Stimulated activated CD4-positive, alpha-beta T cell treated with anti-CD3 and anti-CD28 coated beads, TNF-alpha, amount 100 ng/mL, for 48 hours (primary cell): ENCODE measurements around the gene HLA-DPB1.
A peak's percentile ranks its signal among the peaks of the same experiment; 100 is the strongest.
"Not testable (repeated sequence)": the region's sequence is repeated elsewhere in the genome, so short reads cannot be mapped to it uniquely, and the experiment has no call there.

ENCODE experiments used
- DNase-seq, 3 donors: peaks; one replicate each; pipeline ENCODE4 v3.0.0-alpha.2; 2020; ENCODE audit warnings: low read depth in 3 of 3

HLA-DPB1 gene

DNA sequence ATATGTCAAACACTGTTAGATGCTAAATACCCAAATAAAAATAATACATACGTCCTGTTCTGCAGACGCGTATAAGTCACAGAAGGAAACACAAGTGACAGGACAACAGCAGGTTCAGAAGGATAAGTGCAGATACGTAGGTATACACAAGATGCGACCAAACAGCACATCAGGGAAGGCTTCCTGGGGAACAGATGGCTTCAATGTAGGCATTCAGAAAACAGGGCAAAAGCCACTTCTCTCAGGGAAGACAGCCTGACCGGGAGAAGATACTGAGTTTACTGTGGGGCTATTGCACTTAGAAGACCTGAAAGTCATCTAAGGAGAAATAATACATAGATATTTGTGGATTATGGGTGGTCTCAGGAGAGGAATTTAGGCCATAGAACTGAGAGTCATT is 4.2 kb upstream of the HLA-DPB1 start:
- no peak for DNase-seq

DNA sequence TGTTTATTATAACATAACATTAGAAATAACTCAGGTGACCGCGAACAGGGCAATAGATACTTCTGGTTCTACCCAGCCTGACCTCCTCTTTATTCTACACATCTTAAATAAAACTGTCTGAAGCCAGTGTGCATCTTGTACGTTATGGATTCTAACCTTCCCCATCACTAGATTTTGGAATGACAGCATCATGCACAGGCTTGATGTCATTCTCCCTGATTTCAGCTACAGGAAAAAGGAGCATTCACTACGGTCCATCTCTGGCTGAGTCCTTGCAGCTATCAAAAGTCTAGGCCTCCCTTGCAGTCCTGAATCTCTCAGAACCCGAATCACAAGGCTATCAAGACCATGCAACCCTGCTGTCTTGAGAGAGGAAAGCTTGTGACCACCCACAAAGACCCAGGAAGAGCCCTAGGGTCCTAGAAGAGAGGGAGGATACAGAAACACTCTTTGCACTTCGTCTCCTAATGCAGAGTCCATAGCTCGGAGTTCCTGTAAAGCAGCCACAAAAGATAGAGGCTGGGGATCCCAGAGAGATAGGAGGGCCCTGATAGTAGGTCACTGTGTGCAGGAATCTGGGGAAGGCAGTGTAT is 3.2 kb upstream of the HLA-DPB1 start:
- DNase-seq: no peak

- peak in 1 of 3 donors; percentile 9 for DNase-seq
Observed at GRCh38 chr6:33073431-33073871, 2.3 kb upstream of the HLA-DPB1 start, which contains the start of gene HLA-DPA1. Gene HLA-DPA1 (minus strand): TSS chr6:33073649.

GRCh38 chr6:33075208-33075567 is 602 bp upstream of the HLA-DPB1 start:
- DNase-seq: no peak

DNA sequence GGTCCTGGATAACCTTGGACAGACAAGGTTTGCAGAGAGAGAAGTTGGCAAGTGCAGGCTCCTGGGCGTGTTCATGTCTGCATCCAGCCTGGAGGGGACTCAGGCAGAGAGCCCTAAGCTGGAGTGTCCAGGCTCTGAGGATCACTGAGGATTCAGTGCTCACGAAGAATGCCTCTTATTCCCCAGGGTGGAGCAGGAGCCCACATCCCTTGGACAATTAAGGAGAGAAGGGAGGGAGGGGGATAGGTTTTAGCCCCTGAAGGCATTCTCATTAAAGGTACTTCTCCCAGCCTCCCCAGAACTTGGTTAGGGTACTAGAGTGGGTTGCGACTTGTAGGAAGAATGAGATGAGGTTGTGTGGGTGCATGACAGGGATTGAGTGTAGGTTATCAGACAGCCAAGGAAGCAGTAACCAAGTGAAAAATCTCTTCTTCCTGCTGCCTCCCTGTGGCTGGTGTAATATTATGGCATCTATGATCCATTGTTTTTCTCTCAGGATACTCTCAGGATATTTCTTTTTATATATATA is 680 bp downstream of the HLA-DPB1 start:
- no peak for DNase-seq

DNA sequence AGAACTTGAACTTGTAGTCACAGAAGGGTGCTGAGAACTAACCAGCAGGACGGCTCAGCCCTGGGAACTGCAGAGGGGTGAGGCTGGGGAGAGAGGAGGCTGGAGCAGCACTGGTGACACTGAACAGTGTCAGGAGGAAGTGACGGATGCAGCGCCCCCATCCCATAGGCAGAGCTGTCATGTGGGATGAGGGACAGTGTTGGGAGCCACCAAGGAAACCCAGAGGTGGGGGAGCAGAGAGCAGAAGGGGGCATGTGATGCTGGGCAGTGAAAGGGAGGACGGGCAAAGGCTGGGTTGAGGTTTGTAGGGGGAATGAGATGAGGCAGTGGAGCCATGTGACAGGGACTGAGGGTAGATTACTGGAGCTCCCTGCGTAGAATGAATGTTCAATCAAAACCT is 2.1 kb downstream of the HLA-DPB1 start:
- no peak for DNase-seq

DNA sequence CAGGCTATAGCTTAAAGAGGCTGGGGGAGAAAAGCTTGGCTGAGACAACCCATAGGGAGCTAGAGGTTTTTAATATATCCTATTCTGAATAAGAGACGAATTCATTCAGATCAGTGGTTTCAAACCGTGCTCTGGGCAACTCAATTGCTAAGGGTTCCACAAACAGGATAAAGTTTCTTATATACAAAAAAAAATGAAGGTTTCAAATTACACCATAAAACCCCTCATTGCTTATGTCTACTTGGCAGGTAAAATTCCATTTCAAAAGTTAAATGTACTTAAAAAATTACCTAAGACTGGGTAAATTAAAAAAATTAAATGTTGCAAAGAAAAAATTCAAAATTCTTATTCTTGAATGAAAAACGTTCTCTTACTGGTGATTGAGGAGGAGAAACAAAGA is 2.7 kb downstream of the HLA-DPB1 start:
- DNase-seq: no peak

DNA sequence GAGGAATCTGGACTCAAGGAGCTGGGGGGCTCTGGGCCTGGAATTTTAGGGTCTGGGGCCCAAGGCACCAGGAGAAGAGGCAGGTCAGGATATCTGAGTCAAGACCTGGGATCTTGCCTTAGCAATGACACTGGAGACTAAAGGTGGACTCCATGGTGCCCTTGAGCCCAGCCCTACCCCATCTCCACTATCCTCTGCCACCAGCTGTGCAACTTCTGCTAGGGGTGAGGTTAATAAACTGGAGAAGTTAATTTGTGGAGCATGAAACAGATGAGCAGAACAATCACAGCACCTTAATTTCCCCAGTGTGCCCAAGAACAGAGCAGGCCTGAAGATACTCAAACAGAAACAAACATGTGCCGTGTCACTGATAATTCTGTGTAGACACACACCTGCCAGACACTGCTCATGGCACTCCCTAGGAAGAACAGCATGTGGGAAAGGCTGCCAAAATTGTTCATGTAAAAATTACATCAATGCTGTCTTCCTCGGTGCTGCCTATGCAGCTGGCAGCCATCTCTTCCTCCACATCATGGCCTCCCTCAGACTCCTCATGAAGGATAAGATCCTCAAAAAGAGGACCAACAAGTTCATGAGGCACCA is 3.2 kb downstream of the HLA-DPB1 start:
- no peak for DNase-seq

GRCh38 chr6:33079580-33079979 is 3.8 kb downstream of the HLA-DPB1 start:
- no peak for DNase-seq

DNA sequence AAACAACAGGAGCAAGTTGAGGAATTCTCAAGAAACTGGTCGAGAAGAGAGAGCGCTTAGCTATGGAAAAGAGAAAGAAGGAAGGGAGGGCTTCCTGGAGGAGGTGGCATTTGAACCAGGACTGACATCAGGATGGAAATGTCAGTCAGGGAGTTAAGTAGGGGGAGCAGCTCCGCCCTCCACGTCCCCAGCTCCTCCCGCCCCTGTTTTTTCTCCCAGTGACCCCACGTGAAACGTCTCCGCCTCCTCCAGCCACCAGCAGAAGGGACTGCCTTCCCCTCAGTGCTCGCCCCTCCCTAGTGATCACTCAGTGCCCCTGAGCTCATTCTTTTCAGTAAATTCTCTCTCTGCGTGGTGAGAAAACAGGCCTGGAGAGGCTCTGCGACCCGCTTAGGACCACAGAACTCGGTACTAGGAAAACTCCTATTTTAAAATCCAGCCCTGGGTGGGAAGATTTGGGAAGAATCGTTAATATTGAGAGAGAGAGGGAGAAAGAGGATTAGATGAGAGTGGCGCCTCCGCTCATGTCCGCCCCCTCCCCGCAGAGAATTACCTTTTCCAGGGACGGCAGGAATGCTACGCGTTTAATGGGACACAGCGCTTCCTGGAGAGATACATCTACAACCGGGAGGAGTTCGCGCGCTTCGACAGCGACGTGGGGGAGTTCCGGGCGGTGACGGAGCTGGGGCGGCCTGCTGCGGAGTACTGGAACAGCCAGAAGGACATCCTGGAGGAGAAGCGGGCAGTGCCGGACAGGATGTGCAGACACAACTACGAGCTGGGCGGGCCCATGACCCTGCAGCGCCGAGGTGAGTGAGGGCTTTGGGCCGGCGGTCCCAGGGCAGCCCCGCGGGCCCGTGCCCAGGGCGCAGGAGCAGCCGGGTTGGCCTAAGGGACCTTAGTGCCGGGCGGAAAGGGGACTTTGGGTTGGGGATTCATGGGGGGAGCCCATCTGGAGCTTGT is 4.6 kb downstream of the HLA-DPB1 start:
- no peak for DNase-seq

GRCh38 chr6:33081098-33081824 is 5.5 kb downstream of the HLA-DPB1 start:
- no peak for DNase-seq

- DNase-seq: no peak
Observed at GRCh38 chr6:33082702-33083101, 6.9 kb downstream of the HLA-DPB1 start.

- DNase-seq: no peak
Observed at GRCh38 chr6:33085627-33086026, 9.8 kb downstream of the HLA-DPB1 start.

DNA sequence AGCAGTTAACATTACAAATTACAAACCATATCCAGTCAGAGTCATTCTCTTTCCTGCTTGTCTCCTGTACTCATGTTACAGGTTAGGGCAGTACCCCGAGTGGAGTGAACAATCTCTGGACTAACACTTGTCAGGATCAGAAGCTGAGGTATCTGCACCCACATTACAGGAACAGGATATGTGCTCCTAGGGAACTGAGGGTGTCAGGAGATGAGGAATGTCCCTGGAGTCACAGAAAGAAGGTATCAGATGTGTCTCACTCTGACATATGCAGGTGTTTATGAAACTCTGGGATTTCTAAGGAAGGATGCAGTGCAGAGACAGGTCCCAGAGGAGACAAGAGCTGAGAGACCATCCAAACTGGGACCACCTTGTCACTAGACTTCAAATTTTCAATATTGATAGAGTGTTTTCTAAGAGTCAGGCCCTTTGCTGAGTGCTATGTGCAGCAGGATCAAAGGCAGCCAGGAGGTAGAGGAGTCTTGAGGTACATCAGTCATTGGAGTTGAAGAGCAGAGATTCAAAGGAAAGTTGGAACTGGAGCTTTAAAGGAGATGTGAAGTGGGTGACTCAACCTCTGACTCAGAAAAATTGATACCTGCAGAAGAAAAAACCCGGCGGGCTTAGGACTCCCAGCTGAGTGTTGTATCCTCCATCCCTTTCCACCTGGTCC is 12.6 kb downstream of the HLA-DPB1 start:
- no peak for DNase-seq

- DNase-seq: no peak
Observed at GRCh38 chr6:33088931-33089620, 13.3 kb downstream of the HLA-DPB1 start.

DNA sequence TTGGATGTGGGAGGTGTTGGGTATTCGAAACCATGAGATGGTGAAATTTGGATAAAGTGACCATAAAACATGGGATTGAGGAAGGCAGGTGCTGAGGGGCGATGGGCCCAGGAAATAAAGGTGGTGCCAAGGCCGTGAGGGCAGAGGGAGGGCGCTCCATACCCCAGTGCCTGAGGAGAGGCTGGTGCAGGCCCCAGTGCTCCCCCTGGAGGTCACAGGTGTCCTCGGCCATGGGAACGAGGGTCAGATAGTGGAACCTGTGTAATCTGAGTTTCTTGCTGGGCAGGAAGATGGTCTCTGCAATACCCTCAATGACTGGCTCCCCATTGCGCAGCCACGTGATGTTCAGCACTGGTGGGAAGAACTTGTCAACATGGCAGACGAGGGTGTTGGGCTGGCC is 16.2 kb downstream of the HLA-DPB1 start:
- DNase-seq: peak in 2 of 3 donors; percentile 59 to 62

GRCh38 chr6:33092385-33092784 is 16.6 kb downstream of the HLA-DPB1 start:
- no peak for DNase-seq

DNA sequence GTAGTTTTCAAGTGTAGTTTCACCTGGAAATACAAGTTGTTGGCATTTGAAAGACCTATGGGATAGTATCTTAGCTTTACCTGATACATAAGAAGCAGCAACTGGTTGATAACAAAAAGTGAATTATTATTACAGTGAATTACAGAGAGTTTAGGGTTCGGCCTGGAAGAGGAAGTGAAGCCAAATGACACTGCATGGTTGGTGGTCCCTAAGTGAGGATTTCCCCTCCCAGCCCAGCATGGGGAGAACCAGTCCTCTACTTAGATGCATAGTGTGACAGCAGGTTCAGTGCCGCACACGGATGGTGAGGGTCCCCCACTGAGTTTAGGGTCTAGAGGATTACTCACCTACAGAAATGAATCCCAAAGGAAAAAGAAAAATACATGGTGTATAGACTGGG is 18.1 kb downstream of the HLA-DPB1 start:
- DNase-seq: no peak

DNA sequence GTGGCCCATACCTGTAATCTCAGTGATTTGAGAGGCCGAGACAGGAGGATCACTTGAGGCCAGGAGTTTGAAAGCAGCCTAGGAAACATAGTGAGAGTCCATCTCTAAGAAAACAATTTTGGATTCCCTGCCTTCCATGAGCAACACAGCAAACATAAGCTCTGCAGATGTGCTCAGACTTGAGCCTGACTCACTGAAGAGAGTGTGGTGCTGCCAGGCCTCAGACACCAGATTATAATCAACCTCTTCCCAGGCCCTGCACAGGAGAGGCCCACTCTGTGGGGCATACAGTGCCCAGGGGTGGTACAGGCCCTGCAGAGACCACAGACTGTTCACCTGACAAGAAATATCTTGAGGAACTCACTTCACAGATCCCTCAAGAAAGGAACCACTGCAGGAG is 19.9 kb downstream of the HLA-DPB1 start:
- no peak for DNase-seq

- DNase-seq: not testable (repeated sequence)
Observed at GRCh38 chr6:33101121-33101737, 25.4 kb downstream of the HLA-DPB1 start.
